ENCODE data around the gene INPP5A.

Gene INPP5A

GRCh38 chr10:132616170-132616995, 78.8 kb downstream of the INPP5A start:
- no peak for DNase-seq

DNA sequence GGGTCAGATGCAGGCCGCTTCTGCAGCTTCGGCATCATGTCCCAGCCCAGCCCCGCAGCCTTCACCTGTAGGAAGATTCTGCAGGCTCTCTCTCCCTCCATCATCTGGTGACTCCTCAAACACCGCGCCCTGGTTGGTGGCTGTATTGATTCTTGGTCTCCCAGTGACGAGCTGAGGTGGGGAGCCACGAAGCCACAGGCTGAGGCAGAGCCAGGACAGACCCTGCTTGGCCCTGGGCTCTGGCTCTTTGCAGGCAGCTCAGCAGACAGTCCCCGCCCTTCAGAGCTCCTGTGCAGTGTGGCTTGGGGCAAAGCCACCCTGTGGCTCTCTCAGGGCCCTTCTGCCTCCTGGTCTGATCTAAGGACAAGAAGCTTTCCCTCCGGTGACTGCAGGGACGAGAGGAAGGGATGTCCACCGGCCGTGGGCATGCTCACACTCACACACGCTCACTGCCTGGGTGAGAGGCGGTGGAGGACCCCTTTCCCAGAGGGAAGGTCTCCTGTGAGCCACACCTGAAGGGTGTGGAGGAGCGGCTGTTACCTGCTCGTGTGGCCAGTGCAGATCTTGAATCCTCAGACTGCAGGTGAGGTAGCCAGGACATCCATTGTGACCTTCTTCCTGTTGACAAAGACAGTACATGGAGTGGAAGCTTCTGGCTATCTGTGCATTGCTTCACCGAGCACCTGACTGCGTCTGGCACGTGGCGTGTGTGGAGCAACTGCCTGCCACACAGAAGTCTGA, 79.6 kb downstream of the INPP5A start:
- DNase-seq, result no peak

DNA sequence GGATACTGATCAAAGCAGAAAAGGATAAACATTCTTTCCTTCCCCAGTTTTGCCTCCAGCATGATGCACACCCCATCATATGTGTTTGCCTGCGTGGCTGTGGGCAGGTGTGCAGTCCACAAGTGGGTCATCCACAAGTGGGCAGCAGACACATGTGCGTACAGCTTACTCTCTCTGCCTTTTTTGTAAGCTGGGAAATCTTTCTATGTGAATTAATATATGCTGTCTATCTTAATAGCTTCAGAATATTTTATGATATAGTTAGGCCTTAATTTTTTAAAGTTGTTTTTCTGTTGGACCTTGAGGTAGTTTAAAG, 80.1 kb downstream of the INPP5A start:
- no peak for DNase-seq

- DNase-seq, result no peak
These were observed 80.8 kb downstream of the INPP5A start for GRCh38 chr10:132618158-132618919.

DNA sequence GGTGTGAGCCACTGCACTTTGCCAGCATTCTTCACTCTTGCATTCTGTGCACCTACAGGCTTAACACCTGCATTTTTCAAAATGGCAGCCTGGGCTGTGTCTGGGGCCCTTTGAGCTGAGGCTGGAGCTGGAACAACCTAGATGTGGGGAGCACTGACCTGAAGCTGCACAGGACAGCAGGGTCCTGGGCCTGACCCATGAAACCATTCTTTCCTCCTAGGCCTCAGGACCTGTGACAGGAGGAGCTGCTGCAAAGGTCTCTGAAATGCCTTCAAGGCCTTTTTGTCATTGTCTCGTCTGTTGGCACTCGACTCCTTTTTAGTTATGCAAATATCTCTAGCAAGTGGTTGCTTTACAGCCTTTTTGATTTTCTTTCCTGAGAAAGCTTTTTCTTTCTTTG, 82.3 kb downstream of the INPP5A start:
- DNase-seq, result no peak

DNA sequence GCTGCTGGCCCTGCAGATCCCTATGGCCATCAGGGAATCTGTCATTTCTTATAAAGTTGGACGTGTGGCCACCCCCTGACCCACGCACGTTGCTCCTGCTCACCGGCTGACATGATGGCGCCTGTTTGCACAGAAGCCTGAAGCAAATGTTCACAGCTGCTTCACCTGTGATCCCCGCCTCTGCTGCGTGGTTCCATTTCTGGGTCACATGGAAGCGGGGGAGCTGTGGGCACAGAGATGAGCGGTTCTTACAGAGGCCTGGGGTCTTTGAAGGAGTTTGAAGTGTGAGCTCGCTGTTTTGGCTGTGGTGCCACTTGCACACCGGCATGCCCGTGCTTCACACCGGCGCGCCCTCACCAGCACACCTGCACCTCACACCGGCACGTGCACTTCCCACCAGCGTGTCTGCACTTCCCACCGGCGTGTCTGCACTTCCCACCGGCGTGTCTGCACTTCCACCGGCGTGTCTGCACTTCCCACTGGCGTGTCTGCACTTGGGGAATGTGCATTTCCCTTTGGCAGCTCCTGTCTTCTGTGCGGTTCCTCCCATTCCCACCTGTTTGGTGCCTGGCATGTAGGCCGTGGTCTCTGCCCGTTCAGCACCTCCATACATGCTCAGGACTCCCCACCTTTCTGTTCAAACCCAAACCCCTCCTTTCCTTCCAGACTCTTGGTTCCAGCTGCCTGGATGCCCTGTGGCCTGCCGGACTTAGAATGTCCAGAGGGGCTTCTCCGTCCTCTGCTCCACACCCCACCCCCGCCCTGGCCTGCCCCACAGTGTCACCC, 86.7 kb downstream of the INPP5A start:
- DNase-seq, result no peak

DNA sequence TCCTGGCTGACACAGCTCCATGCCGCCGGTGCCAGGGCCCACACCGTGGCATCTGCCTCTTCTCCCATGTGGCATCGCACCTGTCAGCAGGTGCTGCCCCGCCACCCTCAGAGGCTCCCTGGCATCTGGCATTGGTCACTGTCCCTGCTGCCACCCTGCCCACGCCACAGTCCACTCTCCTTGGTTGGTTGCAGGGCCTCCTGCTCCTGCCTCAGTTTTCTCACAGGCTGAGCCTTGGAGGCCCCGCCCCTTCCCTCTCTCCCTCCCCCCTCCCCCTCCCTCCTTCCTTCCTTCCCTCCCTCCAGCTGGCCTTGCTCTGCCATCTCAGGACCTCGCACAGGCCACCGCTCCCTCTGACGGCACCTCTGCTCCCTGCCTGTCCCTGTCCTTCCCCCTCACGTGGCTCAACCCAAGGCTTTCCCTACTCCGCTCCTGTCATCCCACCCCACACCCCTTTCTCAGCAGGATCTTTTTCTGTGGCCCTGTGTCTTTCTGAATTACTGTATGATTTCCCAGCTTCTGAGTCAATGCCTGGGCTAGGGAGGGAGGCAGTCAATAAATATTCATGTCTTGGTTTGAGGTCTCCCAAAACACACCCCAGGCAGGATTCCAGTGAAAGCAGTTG, 87.4 kb downstream of the INPP5A start:
- DNase-seq, result no peak

DNA sequence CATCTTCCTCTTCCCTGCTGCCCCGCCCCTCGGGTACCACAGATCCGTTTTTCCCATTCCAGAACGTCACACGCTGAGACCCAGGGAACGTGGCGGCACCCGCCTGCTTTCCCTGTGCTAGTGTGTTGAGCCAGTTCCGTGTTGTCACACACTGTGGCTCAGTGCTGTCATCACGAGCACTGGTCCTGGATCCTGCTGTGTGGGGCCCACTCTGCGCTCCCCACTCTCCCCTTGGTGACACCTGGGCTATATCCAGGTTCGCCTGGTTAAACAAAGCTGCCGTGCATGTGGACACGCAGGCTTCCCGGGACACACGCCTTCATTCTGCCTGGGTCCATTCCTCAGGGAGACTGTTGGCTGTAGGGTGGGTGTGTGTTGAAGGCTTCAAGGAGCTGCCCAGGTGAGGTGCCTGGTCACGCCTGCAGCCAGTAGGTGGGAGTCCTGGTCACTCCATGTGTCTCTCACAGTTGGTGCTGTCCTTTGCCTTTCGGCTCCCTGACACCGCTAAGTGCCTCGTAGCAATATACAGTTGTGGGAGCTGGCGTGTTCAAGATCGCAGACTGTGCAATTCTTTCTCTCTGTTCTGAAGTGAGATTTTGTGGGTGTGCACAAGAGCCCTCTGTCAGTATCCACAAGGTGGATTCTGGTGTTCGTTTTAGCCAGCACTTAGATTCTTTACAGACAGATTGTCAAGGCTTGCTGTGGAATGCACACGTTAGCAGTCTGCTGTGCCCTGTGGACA, 88.6 kb downstream of the INPP5A start:
- no peak for DNase-seq

- no peak for DNase-seq
These were observed 89.4 kb downstream of the INPP5A start for GRCh38 chr10:132626761-132627665.

DNA sequence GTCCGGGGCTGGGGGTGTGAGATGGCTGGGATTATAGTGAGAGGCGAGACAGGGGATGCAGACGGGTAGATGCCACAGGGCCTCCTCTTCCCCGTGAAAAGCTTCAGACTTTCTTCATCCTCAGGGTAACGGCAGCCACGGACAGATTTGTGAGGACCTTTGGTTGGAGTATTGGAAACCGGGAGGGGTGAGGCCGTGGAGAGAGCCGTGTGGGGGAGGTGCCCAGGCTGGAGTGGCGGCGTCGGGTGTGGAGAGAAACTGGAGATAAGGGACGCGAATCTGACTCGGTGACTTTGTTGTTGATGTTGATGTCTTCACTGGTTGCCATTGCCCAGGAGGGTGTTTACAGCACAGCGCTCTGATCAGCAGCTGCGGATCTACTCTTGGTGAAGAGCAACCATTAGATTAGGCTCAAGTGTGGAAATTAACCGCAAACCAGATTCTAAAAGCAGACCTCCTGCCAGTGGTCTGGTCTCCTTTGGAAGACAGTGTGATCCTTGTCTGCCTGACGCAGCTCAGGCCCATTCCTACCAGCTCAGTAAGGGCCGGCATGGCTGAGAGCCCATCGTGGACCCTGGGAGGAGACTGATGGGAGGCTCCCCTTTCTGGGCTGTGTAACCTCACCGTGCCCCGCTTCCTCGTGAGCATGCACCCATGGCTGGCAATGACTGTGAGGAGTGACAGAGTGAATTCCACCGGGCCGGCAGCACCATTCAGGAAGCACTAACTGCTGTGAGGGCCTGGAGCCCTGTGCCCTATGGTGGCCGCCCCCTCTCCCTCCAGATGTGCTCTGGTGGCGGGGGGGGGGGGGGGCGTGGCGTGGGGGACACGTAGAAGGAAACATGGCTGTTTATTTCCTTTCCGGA, 90.3 kb downstream of the INPP5A start:
- no peak for DNase-seq

GRCh38 chr10:132628966-132629900, 91.6 kb downstream of the INPP5A start:
- no peak for DNase-seq

DNA sequence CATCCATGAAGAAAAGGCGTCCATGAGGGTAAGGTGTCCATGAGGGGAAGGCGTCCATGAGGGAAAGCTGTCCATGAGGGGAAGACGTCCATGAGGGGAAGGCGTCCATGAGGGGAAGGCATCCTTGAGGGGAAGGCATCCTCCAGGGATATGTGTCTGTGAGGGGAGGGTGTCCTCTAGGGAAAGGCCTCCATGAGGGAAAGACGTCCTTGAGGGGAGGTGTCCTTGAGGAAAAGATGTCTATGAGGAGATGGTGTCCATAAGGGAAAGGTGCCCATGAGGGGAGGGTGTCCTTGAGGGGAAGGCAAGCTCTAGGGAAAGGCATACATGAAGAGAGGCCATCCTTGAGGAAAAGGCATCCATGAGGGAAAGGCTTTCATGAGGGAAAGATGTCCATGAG, 92.6 kb downstream of the INPP5A start:
- DNase-seq, result no peak

DNA sequence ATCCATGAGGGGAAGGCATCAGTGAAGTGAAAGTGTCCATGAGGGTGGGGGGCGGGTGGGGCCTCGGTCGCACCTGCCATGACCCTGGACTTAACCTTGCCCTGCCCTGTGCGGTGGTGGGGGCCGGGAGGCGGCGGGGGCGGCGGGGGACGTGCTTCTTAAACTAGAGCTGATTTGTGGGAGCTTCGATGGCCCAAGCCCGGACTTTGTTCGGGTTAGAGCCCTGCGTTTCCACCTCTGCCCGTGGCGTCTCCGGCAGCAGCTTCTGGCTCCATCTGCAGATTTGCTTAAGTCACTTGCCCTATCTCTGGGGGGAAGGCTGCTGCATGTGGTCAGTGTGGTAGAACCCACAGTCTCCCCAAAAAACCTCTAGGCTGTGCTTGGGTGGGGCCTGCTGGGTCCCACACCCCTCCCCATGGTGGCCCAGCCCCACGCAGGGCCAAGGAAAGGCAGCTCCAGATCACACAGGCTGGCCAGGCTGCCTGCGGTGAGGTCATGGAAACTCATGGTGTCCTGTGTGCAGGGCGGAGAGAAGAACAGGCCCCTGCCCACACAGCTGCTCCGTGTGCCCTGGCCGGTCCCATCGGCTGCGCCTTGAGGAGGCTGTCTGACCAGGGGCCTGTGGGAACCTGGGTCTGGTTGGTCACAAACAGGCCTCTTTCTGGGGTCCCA, 93.2 kb downstream of the INPP5A start:
- DNase-seq, result no peak

GRCh38 chr10:132631338-132631735, 93.8 kb downstream of the INPP5A start:
- DNase-seq, result no peak

- DNase-seq, result no peak
These were observed 94.5 kb downstream of the INPP5A start for GRCh38 chr10:132632091-132632561.

- DNase-seq, result no peak
These were observed 95.5 kb downstream of the INPP5A start for GRCh38 chr10:132632851-132633684.
